ENCODE results near the gene MED26.

Gene MED26

GRCh38 chr19:16590876-16591802 is 36.9 kb downstream of the MED26 start (continued):
- TF ChIP-seq ZNF341 (tag by site-specific recombination; IDR thresholded peaks at IDR 0.05; ENCODE audit: low read depth) (peak; percentile 50), TSHZ1 (tag by site-specific recombination; IDR thresholded peaks at IDR 0.05; ENCODE audit: borderline replicate concordance) (peak; percentile 36; the same call in 1 of the 2 replicates), ZNF138 (tag by site-specific recombination; IDR thresholded peaks at IDR 0.05; ENCODE audit: borderline replicate concordance) (peak; percentile 70; the same call in 1 of the 2 replicates), ZNF629 (tag by site-specific recombination; IDR thresholded peaks at IDR 0.05) (peak; percentile 85), KLF7 (tag by site-specific recombination; IDR thresholded peaks at IDR 0.05; ENCODE audit: borderline replicate concordance) (peak; percentile 56; the same call in 1 of the 2 replicates), ZNF302 (tag by site-specific recombination; IDR thresholded peaks at IDR 0.05; ENCODE audit: low read depth) (0 out of 2 replicates have a peak, but pooled peaks have one; percentile 41), ZNF664 (tag by site-specific recombination; IDR thresholded peaks at IDR 0.05) (peak; percentile 87), ZNF791 (tag by site-specific recombination; IDR thresholded peaks at IDR 0.05) (peak; percentile 68; the same call in 1 of the 2 replicates), KLF9 (tag by site-specific recombination; IDR thresholded peaks at IDR 0.05; ENCODE audit: low read depth) (no peak), ZNF501 (tag by site-specific recombination; IDR thresholded peaks at IDR 0.05) (peak; percentile 76), ZFP37 (tag by site-specific recombination; IDR thresholded peaks at IDR 0.05) (peak; percentile 94), ZNF776 (tag by site-specific recombination; IDR thresholded peaks at IDR 0.05; ENCODE audit: borderline replicate concordance) (no peak), ZNF610 (tag by site-specific recombination; IDR thresholded peaks at IDR 0.05; ENCODE audit: borderline replicate concordance) (0 out of 2 replicates have a peak, but pooled peaks have one; percentile 25), ZNF146 (tag by site-specific recombination; IDR thresholded peaks at IDR 0.05) (no peak), SP3 (tag by site-specific recombination; IDR thresholded peaks at IDR 0.05) (peak; percentile 43; the same call in 1 of the 2 replicates), ZNF558 (tag by site-specific recombination; IDR thresholded peaks at IDR 0.05) (peak; percentile 89), ZNF394 (tag by site-specific recombination; IDR thresholded peaks at IDR 0.05; ENCODE audit: borderline replicate concordance) (peak; percentile 99), ZFP3 (tag by site-specific recombination; IDR thresholded peaks at IDR 0.05; ENCODE audit: low read depth) (peak; percentile 46; the same call in 1 of the 2 replicates), ZNF623 (tag by site-specific recombination; IDR thresholded peaks at IDR 0.05) (peak; percentile 90), HOXA7 (CRISPR knock-in tag; IDR thresholded peaks at IDR 0.05; ENCODE audit: borderline replicate concordance) (no peak), ZNF211 (tag by site-specific recombination; IDR thresholded peaks at IDR 0.05; ENCODE audit: low read depth) (no peak), GLI2 (tag by site-specific recombination; IDR thresholded peaks at IDR 0.05; ENCODE audit: borderline replicate concordance, low read depth) (peak; percentile 68; the same call in 1 of the 2 replicates), ZNF184 (tag by site-specific recombination; IDR thresholded peaks at IDR 0.05) (no peak), ZBTB1 (tag by site-specific recombination; IDR thresholded peaks at IDR 0.05) (peak; percentile 67; the same call in 1 of the 2 replicates), ZNF560 (tag by site-specific recombination; IDR thresholded peaks at IDR 0.05; ENCODE audit: borderline replicate concordance) (peak; percentile 98), ZNF449 (tag by site-specific recombination; IDR thresholded peaks at IDR 0.05) (no peak), ZNF426 (tag by site-specific recombination; IDR thresholded peaks at IDR 0.05) (peak; percentile 98), ZNF19 (tag by site-specific recombination; IDR thresholded peaks at IDR 0.05; ENCODE audit: low read depth) (peak; percentile 78), ZNF514 (tag by site-specific recombination; IDR thresholded peaks at IDR 0.05) (0 out of 2 replicates have a peak, but pooled peaks have one; percentile 28), ZNF837 (tag by site-specific recombination; IDR thresholded peaks at IDR 0.05) (no peak), ZBTB21 (tag by site-specific recombination; IDR thresholded peaks at IDR 0.05) (peak; percentile 76)
- TF ChIP-seq, protein P1, sequence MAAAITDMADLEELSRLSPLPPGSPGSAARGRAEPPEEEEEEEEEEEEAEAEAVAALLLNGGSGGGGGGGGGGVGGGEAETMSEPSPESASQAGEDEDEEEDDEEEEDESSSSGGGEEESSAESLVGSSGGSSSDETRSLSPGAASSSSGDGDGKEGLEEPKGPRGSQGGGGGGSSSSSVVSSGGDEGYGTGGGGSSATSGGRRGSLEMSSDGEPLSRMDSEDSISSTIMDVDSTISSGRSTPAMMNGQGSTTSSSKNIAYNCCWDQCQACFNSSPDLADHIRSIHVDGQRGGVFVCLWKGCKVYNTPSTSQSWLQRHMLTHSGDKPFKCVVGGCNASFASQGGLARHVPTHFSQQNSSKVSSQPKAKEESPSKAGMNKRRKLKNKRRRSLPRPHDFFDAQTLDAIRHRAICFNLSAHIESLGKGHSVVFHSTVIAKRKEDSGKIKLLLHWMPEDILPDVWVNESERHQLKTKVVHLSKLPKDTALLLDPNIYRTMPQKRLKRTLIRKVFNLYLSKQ (tag by site-specific recombination; IDR thresholded peaks at IDR 0.05; ENCODE audit: borderline replicate concordance) = no peak; the same call in 1 of the 2 replicates

Measured in HEK293 (cell line).